HepG2 (cell line): ENCODE results near the gene MFSD6. TPM values are rescaled to one million over a fixed set of nuclear protein-coding genes. Genes with fewer than 3 reads are reported as not detected.

ENCODE experiments used
- ATAC-seq: fragments of 200-7000 bp; cut with Tn5 transposase; 3 replicates; pipeline ENCODE4 v1.9.1; 2020; ENCODE audit warnings: mild to moderate bottlenecking, moderate library complexity
- BruUV-seq: library from RNA; stranded (reverse); fragments of 400-500 nt; replicated peaks from 2 replicates; lab custom pipeline; 2021; lab: Mats Ljungman, UMichigan
- CTCF ChIA-PET: fragments of 300-600 bp; formaldehyde crosslinking; extraction: SDS; loops from one replicate; lab custom pipeline; 2021; ENCODE audit warnings: low total read pairs, inconsistent platforms, low intra/inter-chr PET ratio; lab: Yijun Ruan, JAX
- POLR2A ChIA-PET: fragments of 350-600 bp; sonication (Branson Sonifier 250); formaldehyde crosslinking; loops from one replicate; lab custom pipeline; 2020; ENCODE audit warnings: antibody characterized with exemption, inconsistent platforms; lab: Yijun Ruan, JAX
- DNase-seq: peaks from one replicate; pipeline ENCODE4 v3.0.0-alpha.2; 2015; ENCODE audit warnings: low spot score
- FAIRE-seq: peaks from 3 replicates; lab custom pipeline; 2011; peaks lifted over from hg19 to GRCh38; lab: Jason Lieb, UNC
- H2AFZ ChIP-seq: one replicate; pipeline ENCODE4 v1.6.1; 2011; ENCODE audit warnings: low read length, inconsistent platforms
- H3K27ac ChIP-seq: fragments of 300-600 bp; 3 replicates; pipeline ENCODE4 v1.8.0; 2011; ENCODE audit warnings: mixed run types, mild to moderate bottlenecking, mixed read lengths, low read length, inconsistent platforms; ENCODE audit not compliant: insufficient read depth; ENCODE audit errors: extremely low read length
- H3K27me3 ChIP-seq, 2 experiments: fragments of 200-600 bp in 1 of 2; 2 replicates in 1 of 2; 3 replicates in 1 of 2; pipeline versions ENCODE4 v1.6.0 to v1.8.0; 2011; ENCODE audit warnings: low read length in 2 of 2, mild to moderate bottlenecking in 2 of 2, moderate library complexity in 2 of 2, inconsistent platforms in 1 of 2; ENCODE audit not compliant: insufficient read depth in 2 of 2, control insufficient read depth in 1 of 2
- H3K36me3 ChIP-seq, 2 experiments: fragments of 200-600 bp in 1 of 2; replicated peaks in 1 of 2; 2 replicates in 1 of 2; 3 replicates in 1 of 2; pipeline versions ENCODE4 v1.5.1 to v1.8.0; 2011; ENCODE audit warnings: low read length in 2 of 2, inconsistent platforms in 1 of 2; ENCODE audit not compliant: insufficient read depth in 2 of 2, control insufficient read depth in 1 of 2
- H3K4me1 ChIP-seq: 2 replicates; pipeline ENCODE4 v1.5.1; 2012; ENCODE audit warnings: low read length, inconsistent platforms; ENCODE audit not compliant: insufficient read depth
- H3K4me2 ChIP-seq: 2 replicates; pipeline ENCODE4 v1.6.0; 2011; ENCODE audit warnings: low read depth, low read length, inconsistent platforms
- H3K4me3 ChIP-seq, 3 experiments: fragments of 200-600 bp in 1 of 3; sonication (generic), shearing (Covaris generic) in 1 of 3; replicated peaks in 1 of 3; 2 replicates each; pipeline ENCODE4 v1.5.1; 2011 to 2016; ENCODE audit warnings: low read length in 3 of 3, inconsistent platforms in 2 of 3, low read depth in 2 of 3, mild to moderate bottlenecking in 2 of 3, control low read depth in 1 of 3, mixed read lengths in 1 of 3; ENCODE audit not compliant: insufficient read depth in 1 of 3
- H3K79me2 ChIP-seq: one replicate; pipeline ENCODE4 v1.6.1; 2011; ENCODE audit warnings: low read length, inconsistent platforms; ENCODE audit not compliant: insufficient read depth
- H3K9ac ChIP-seq: 2 replicates; pipeline ENCODE4 v1.6.0; 2011; ENCODE audit warnings: mild to moderate bottlenecking, low read depth, low read length, inconsistent platforms; ENCODE audit not compliant: insufficient read depth
- H3K9me3 ChIP-seq: 2 replicates; pipeline ENCODE4 v1.5.1; 2012; ENCODE audit warnings: mild to moderate bottlenecking, low read length
- H4K20me1 ChIP-seq: 2 replicates; pipeline ENCODE4 v1.6.0; 2011; ENCODE audit warnings: inconsistent platforms, mild to moderate bottlenecking, low read length, moderate library complexity; ENCODE audit not compliant: insufficient read depth
- ARID4A ChIP-seq: sonication (generic); formaldehyde crosslinking; IDR thresholded peaks from 2 replicates; pipeline ENCODE4 v1.5.0; 2020; ENCODE audit warnings: mild to moderate bottlenecking, missing genetic modification reagents, borderline replicate concordance
- ATF1 ChIP-seq: IDR thresholded peaks from 2 replicates; pipeline ENCODE4 v1.6.1; 2016; ENCODE audit warnings: mild to moderate bottlenecking, control low read depth
- GABPA ChIP-seq, 2 experiments: IDR thresholded peaks; 2 replicates each; pipeline ENCODE4 v1.6.1; 2011 to 2016; ENCODE audit warnings: low read depth in 2 of 2, low read length in 1 of 2, missing biosample characterization in 1 of 2, missing genetic modification characterization in 1 of 2
- HMGXB4 ChIP-seq, 2 experiments: sonication (generic) in 1 of 2; formaldehyde crosslinking in 1 of 2; IDR thresholded peaks; 2 replicates each; pipeline versions ENCODE4 v1.4.0 to v1.6.1; 2018 to 2020; ENCODE audit warnings: missing genetic modification reagents in 2 of 2, borderline replicate concordance in 1 of 2, low read depth in 1 of 2, mild to moderate bottlenecking in 1 of 2, missing biosample characterization in 1 of 2
- HNRNPLL ChIP-seq: fragments of 200-400 bp; formaldehyde crosslinking; IDR thresholded peaks from 2 replicates; pipeline ENCODE4 v1.6.1; 2017; ENCODE audit warnings: mild to moderate bottlenecking, low read depth, low read length; ENCODE audit not compliant: poor library complexity, severe bottlenecking
- IKZF5 ChIP-seq: IDR thresholded peaks from 2 replicates; pipeline ENCODE4 v1.6.1; 2018; ENCODE audit warnings: missing genetic modification reagents, mild to moderate bottlenecking, missing compliant biosample characterization
- TARDBP ChIP-seq: sonication (generic); formaldehyde crosslinking; IDR thresholded peaks from 2 replicates; pipeline ENCODE4 v1.8.0; 2022; ENCODE audit warnings: mild to moderate bottlenecking, missing genetic modification reagents
- ZNF33B ChIP-seq: sonication (generic); formaldehyde crosslinking; IDR thresholded peaks from 2 replicates; pipeline ENCODE4 v1.5.1; 2020; ENCODE audit warnings: mild to moderate bottlenecking, missing genetic modification reagents
- ZNF678 ChIP-seq: sonication (generic); formaldehyde crosslinking; IDR thresholded peaks from 2 replicates; pipeline ENCODE4 v1.4.0; 2020; ENCODE audit warnings: mild to moderate bottlenecking, missing genetic modification reagents
- ZSCAN25 ChIP-seq: sonication (generic); formaldehyde crosslinking; IDR thresholded peaks from 2 replicates; pipeline ENCODE4 v1.8.0; 2022; ENCODE audit warnings: mild to moderate bottlenecking, missing genetic modification reagents
- WGBS: methylation state at CpG from one replicate; pipeline ENCODE4 v1.1.6; 2017; ENCODE audit warnings: low lambda C conversion rate; 5-methylcytosine and 5-hydroxymethylcytosine counted together
- in situ Hi-C: cut with HindIII; loops from 2 replicates; pipeline ENCODE4 v1.10.0; 2017; ENCODE audit warnings: low pct_unique_long_range_greater_than_20kb; ENCODE audit not compliant: extremely low pct_ligation_motif_present
- intact Hi-C: fragments of 100-400 bp; cut with micrococcal nuclease; formaldehyde crosslinking; loops from one replicate; pipeline ENCODE4 v1.10.0; 2022; ENCODE audit not compliant: unreplicated experiment
- polyA plus RNA-seq, 8 experiments: library from polyadenylated mRNA; depleted of rRNA in 3 of 8; stranded (reverse) in 7 of 8; unstranded in 1 of 8; fragments of >200 nt; fragmentation: Illumina TruSeq in 4 of 8; extraction: Trizol in 4 of 8; gene quantifications; 2 replicates each; pipeline versions ENCODE4 v1.2.1 to v1.2.3, GENCODE V29; 2011 to 2016; ENCODE audit warnings: low read depth in 4 of 8, missing spikeins in 1 of 8, mixed read lengths in 1 of 8; ENCODE audit not compliant: insufficient read depth in 1 of 8
- total RNA-seq, 5 experiments: library from RNA; depleted of rRNA; stranded (reverse); fragments of >200 nt; fragmentation: Illumina TruSeq; extraction: Trizol; gene quantifications; 2 replicates each; pipeline ENCODE4 v1.2.3, GENCODE V29; 2016; ENCODE audit warnings: low read depth in 1 of 5
- TF ChIP-seq, protein P1 (sequence below): sonication (generic); formaldehyde crosslinking; IDR thresholded peaks from 2 replicates; pipeline ENCODE4 v1.8.0; 2022; ENCODE audit warnings: missing genetic modification reagents, low read depth, mild to moderate bottlenecking, borderline replicate concordance
- TF ChIP-seq, protein P2 (sequence below): sonication (generic); formaldehyde crosslinking; IDR thresholded peaks from 2 replicates; pipeline ENCODE4 v1.4.0; 2020; ENCODE audit warnings: missing genetic modification reagents
- TF ChIP-seq, protein P3 (sequence below): IDR thresholded peaks from 2 replicates; pipeline ENCODE4 v1.6.1; 2018; ENCODE audit warnings: missing genetic modification reagents

The MFSD6 gene
- total and polyA plus RNA-seq, 2 of the 13 experiments (the other 11 are each of a cell fraction or from before 2014, with no cell fraction given), result 0.92 to 1.4 TPM

DNA sequence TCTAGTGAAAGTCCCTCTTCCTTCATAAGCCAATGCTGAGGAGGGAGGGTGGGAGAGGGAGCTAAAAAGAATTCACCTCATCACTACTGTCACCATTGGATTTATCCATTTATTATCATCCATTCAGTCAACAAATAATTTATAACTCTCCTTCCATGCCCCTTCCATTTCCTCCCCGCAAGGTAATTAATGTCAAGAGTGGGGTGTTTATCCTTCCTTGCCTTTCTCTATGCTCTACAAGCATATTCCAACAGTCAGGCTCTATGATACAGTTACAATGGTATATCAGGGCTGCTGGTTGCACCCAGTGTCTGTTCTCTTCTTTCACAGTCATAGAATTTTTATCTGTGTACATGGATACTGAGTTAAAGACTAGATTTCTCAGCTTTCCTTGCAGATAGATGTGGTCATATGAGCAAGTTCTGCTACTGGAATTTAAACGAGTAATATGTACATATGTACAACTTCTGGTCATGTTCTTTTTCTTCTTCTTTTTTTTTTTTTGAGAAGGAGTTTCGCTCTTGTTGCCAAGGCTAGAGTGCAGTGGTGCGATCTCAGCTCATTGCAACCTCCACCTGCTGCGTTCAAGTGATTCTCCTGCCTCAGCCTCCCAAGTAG lies 5.1 kb upstream of the MFSD6 start:
- peaks cover 7% of the 10 kb centered on the region for H3K4me1 ChIP-seq
- H3K27me3 ChIP-seq, result peaks cover 5 to 14% of the 10 kb centered on the region in 2 experiments
- in situ Hi-C loops (no loop called here), intact Hi-C loops (no loop called here)
- no peak overlapping the region for H3K4me3 ChIP-seq
- POLR2A ChIA-PET, result no interaction called here
- WGBS, result 45% methylated on average over 5 of the region's 5 CpGs
- H3K4me2 ChIP-seq, result no peak overlapping the region
- no TSS peak for BruUV-seq
- H3K79me2 ChIP-seq, result no peaks in the 10 kb centered on the region
- no peak for DNase-seq
- CTCF ChIA-PET, result no interaction called here
- ATAC-seq, result no peak
- no peaks in the 10 kb centered on the region for H3K36me3 ChIP-seq
- H3K9me3 ChIP-seq, result no peaks in the 10 kb centered on the region
- FAIRE-seq, result no peak
- no peaks in the 10 kb centered on the region for H4K20me1 ChIP-seq
- H3K27ac ChIP-seq, result no peak overlapping the region
- no peak overlapping the region for H2AFZ ChIP-seq
- no peak overlapping the region for H3K9ac ChIP-seq
- TF ChIP-seq ARID4A (CRISPR knock-in tag) (no peak), HMGXB4 (CRISPR knock-in tag; IDR thresholded peaks at IDR 0.05; ENCODE audit: borderline replicate concordance in 1 of 2, low read depth in 1 of 2) (no peak), GABPA (IDR thresholded peaks at IDR 0.05; ENCODE audit: low read depth, low read length) (no peak), GABPA (CRISPR knock-in tag; IDR thresholded peaks at IDR 0.05; ENCODE audit: low read depth) (no peak), ZNF678 (CRISPR knock-in tag) (no peak), IKZF5 (CRISPR knock-in tag) (no peak), ZSCAN25 (no peak), TARDBP (CRISPR knock-in tag) (no peak), ZNF33B (CRISPR knock-in tag) (no peak), ATF1 (CRISPR knock-in tag) (no peak), HNRNPLL (no peak)
- TF ChIP-seq, protein P1, sequence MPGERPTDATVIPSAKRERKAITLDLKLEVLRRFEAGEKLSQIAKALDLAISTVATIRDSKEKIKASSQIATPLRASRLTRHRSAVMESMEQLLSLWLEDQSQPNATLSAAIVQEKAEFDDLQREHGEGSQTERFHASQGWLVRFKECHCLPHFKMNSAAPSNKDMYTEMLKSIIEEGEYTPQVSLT (CRISPR knock-in tag), result no peak
- TF ChIP-seq, protein P2, sequence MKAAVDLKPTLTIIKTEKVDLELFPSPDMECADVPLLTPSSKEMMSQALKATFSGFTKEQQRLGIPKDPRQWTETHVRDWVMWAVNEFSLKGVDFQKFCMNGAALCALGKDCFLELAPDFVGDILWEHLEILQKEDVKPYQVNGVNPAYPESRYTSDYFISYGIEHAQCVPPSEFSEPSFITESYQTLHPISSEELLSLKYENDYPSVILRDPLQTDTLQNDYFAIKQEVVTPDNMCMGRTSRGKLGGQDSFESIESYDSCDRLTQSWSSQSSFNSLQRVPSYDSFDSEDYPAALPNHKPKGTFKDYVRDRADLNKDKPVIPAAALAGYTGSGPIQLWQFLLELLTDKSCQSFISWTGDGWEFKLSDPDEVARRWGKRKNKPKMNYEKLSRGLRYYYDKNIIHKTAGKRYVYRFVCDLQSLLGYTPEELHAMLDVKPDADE (CRISPR knock-in tag), result no peak
- TF ChIP-seq, protein P3, sequence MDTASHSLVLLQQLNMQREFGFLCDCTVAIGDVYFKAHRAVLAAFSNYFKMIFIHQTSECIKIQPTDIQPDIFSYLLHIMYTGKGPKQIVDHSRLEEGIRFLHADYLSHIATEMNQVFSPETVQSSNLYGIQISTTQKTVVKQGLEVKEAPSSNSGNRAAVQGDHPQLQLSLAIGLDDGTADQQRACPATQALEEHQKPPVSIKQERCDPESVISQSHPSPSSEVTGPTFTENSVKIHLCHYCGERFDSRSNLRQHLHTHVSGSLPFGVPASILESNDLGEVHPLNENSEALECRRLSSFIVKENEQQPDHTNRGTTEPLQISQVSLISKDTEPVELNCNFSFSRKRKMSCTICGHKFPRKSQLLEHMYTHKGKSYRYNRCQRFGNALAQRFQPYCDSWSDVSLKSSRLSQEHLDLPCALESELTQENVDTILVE (CRISPR knock-in tag), result no peak
